Neural progenitor cell (in vitro differentiated cells): ENCODE data around the gene FAM50A. TPM values are rescaled to one million over a fixed set of nuclear protein-coding genes. Genes with fewer than 3 reads are reported as not detected.

Source experiments
- DNase-seq: peaks from one replicate; pipeline ENCODE4 v3.0.0-alpha.2; 2016; ENCODE audit warnings: low spot score
- H2AFZ ChIP-seq: fragments of 200-600 bp; sonication (generic); replicated peaks from 2 replicates; pipeline ENCODE4 v1.6.1; 2016; ENCODE audit warnings: antibody characterized with exemption
- H3F3A ChIP-seq: fragments of 200-600 bp; sonication (generic); 2 replicates; pipeline ENCODE4 v1.6.1; 2016; ENCODE audit warnings: antibody characterized with exemption, low read depth
- H3K27ac ChIP-seq: fragments of 200-600 bp; sonication (generic); 2 replicates; pipeline ENCODE4 v1.5.1; 2016; ENCODE audit warnings: mild to moderate bottlenecking
- H3K27me3 ChIP-seq: fragments of 200-600 bp; sonication (generic); 2 replicates; pipeline ENCODE4 v1.6.1; 2016; ENCODE audit warnings: mild to moderate bottlenecking, moderate library complexity
- H3K36me3 ChIP-seq: fragments of 200-600 bp; sonication (generic); 2 replicates; pipeline ENCODE4 v1.5.1; 2016
- H3K4me1 ChIP-seq: fragments of 200-600 bp; sonication (generic); 2 replicates; pipeline ENCODE4 v1.6.1; 2016; ENCODE audit warnings: mixed run types
- H3K4me2 ChIP-seq: fragments of 200-600 bp; sonication (generic); 2 replicates; pipeline ENCODE4 v1.6.1; 2016
- H3K4me3 ChIP-seq: fragments of 200-600 bp; sonication (generic); 2 replicates; pipeline ENCODE4 v1.5.1; 2016
- H3K79me2 ChIP-seq: fragments of 200-600 bp; sonication (generic); 2 replicates; pipeline ENCODE4 v1.6.1; 2016; ENCODE audit warnings: low read depth
- H3K9ac ChIP-seq: fragments of 200-600 bp; sonication (generic); 2 replicates; pipeline ENCODE4 v1.6.1; 2016
- H3K9me3 ChIP-seq: fragments of 200-600 bp; sonication (generic); 2 replicates; pipeline ENCODE4 v1.5.1; 2016; ENCODE audit warnings: low read depth
- H4K20me1 ChIP-seq: fragments of 200-600 bp; sonication (generic); 2 replicates; pipeline ENCODE4 v1.6.1; 2016; ENCODE audit warnings: low read depth
- H3K27ac Mint-ChIP-seq: 3 replicates; pipeline ENCODE4 v1.8.0; 2021; ENCODE audit warnings: mixed read lengths
- H3K27me3 Mint-ChIP-seq: 2 replicates; pipeline ENCODE4 v1.8.0; 2022; ENCODE audit warnings: low read depth, mild to moderate bottlenecking, inconsistent platforms, moderate library complexity, mixed read lengths; ENCODE audit not compliant: insufficient read depth
- H3K36me3 Mint-ChIP-seq: 3 replicates; pipeline ENCODE4 v1.8.0; 2021; ENCODE audit warnings: mixed read lengths
- H3K4me1 Mint-ChIP-seq: 3 replicates; pipeline ENCODE4 v1.8.0; 2021; ENCODE audit warnings: mixed read lengths
- H3K4me3 Mint-ChIP-seq: 3 replicates; pipeline ENCODE4 v1.8.0; 2021; ENCODE audit warnings: mild to moderate bottlenecking, moderate library complexity, mixed read lengths
- H3K9me3 Mint-ChIP-seq: 3 replicates; pipeline ENCODE4 v1.8.0; 2020; ENCODE audit warnings: mixed read lengths
- EZH2 ChIP-seq: fragments of 200-600 bp; sonication (generic); IDR thresholded peaks from 2 replicates; pipeline ENCODE4 v1.6.1; 2017; ENCODE audit warnings: antibody characterized with exemption, mild to moderate bottlenecking, moderate library complexity
- EZH2phosphoT487 ChIP-seq: fragments of 200-600 bp; sonication (generic); IDR thresholded peaks from 2 replicates; pipeline ENCODE4 v1.6.1; 2017; ENCODE audit warnings: antibody characterized with exemption
- total RNA-seq: library from RNA; depleted of rRNA; stranded (reverse); fragments of >200 nt; gene quantifications from 2 replicates; pipeline ENCODE4 v1.2.3, GENCODE V29; 2015; ENCODE audit warnings: low replicate concordance
- TF ChIP-seq, protein P1 (sequence below): fragments of 200-600 bp; sonication (generic); IDR thresholded peaks from 2 replicates; pipeline ENCODE4 v1.5.1; 2017; ENCODE audit warnings: antibody characterized with exemption, mild to moderate bottlenecking

The FAM50A gene
- total RNA-seq, 1 donor from 2014 or later, result 30.4 TPM

DNA sequence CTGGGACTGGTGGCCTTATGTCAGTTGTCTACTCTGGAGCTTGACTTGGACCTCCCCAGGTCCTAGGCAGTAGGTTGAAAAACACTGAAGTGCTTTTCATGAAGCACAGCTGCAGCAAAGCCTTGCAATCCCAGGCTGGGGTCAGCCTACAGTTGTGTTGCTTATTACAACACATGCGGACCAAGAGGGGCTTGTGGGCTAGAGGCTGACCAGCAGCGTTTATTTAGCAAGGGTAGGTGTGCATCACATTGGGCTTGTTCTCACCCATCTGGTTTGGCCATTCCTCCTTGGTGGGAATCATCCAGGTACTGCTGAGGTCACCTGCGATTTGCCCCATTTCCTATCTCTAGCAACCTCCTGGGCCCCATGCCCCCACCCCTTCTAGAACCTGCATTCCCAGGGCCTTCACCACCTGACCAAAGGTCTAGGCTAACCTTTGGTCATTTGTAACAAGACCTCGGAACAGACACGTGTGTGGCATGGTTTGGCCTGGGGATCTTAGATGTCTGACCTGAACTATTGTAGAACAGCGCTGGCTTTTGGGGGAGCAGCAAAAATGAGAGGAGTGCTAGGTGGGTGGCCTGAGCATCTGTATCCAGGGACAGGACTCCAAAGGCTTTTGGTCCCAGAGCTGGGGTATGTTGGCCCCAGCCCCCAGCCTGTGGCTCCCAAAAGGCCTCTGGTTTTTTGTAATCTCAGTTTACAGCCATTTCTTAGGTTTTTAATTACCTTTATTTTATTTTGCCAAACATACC is 42.7 kb upstream of the FAM50A start:
- Histone ChIP-seq H3K4me3 (no peak overlapping the region), H3K4me1 (no peaks in the 10 kb centered on the region), H3K27me3 (no peaks in the 10 kb centered on the region), H3K9me3 (no peaks in the 10 kb centered on the region), H3K79me2 (peaks cover 20% of the 10 kb centered on the region), H3K4me2 (no peak overlapping the region), H3K9ac (no peak overlapping the region), H3K27ac (no peak overlapping the region), H2AFZ (no peak overlapping the region), H3F3A (peaks cover 50% of the 10 kb centered on the region), H4K20me1 (peaks cover 23% of the 10 kb centered on the region), H3K36me3 (no peaks in the 10 kb centered on the region)
- Mint-ChIP-seq H3K27ac (no peak overlapping the region), H3K9me3 (peaks cover 26% of the 10 kb centered on the region), H3K4me1 (peaks cover 13% of the 10 kb centered on the region), H3K36me3 (peaks cover 15% of the 10 kb centered on the region), H3K4me3 (peak overlapping the region; percentile 55), H3K27me3 (peaks cover 14% of the 10 kb centered on the region)
- no peak for DNase-seq
- no peak for TF ChIP-seq EZH2
- TF ChIP-seq, protein P1, sequence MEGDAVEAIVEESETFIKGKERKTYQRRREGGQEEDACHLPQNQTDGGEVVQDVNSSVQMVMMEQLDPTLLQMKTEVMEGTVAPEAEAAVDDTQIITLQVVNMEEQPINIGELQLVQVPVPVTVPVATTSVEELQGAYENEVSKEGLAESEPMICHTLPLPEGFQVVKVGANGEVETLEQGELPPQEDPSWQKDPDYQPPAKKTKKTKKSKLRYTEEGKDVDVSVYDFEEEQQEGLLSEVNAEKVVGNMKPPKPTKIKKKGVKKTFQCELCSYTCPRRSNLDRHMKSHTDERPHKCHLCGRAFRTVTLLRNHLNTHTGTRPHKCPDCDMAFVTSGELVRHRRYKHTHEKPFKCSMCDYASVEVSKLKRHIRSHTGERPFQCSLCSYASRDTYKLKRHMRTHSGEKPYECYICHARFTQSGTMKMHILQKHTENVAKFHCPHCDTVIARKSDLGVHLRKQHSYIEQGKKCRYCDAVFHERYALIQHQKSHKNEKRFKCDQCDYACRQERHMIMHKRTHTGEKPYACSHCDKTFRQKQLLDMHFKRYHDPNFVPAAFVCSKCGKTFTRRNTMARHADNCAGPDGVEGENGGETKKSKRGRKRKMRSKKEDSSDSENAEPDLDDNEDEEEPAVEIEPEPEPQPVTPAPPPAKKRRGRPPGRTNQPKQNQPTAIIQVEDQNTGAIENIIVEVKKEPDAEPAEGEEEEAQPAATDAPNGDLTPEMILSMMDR, result no peak
- no peak for TF ChIP-seq EZH2phosphoT487

- H3K27ac ChIP-seq, result no peak overlapping the region
- no peak overlapping the region for H3K27ac Mint-ChIP-seq
- H3K4me3 Mint-ChIP-seq, result no peak overlapping the region
- H3K4me2 ChIP-seq, result no peak overlapping the region
- no peak overlapping the region for H2AFZ ChIP-seq
- H3F3A ChIP-seq, result peaks cover 49% of the 10 kb centered on the region
- DNase-seq, result no peak
- H3K9me3 Mint-ChIP-seq, result peaks cover 28% of the 10 kb centered on the region
- peaks cover 13% of the 10 kb centered on the region for H3K27me3 Mint-ChIP-seq
- H3K36me3 ChIP-seq, result no peaks in the 10 kb centered on the region
- H3K4me1 Mint-ChIP-seq, result peaks cover 13% of the 10 kb centered on the region
- TF ChIP-seq, protein P1, result no peak
- no peak for TF ChIP-seq EZH2
- no peaks in the 10 kb centered on the region for H3K9me3 ChIP-seq
- H3K79me2 ChIP-seq, result peaks cover 20% of the 10 kb centered on the region
- H3K27me3 ChIP-seq, result no peaks in the 10 kb centered on the region
- no peak overlapping the region for H3K4me3 ChIP-seq
- H3K36me3 Mint-ChIP-seq, result peaks cover 15% of the 10 kb centered on the region
- peaks cover 23% of the 10 kb centered on the region for H4K20me1 ChIP-seq
- H3K9ac ChIP-seq, result no peak overlapping the region
- H3K4me1 ChIP-seq, result no peaks in the 10 kb centered on the region
Observed at GRCh38 chrX:154401918-154402621, 41.9 kb upstream of the FAM50A start.

DNA sequence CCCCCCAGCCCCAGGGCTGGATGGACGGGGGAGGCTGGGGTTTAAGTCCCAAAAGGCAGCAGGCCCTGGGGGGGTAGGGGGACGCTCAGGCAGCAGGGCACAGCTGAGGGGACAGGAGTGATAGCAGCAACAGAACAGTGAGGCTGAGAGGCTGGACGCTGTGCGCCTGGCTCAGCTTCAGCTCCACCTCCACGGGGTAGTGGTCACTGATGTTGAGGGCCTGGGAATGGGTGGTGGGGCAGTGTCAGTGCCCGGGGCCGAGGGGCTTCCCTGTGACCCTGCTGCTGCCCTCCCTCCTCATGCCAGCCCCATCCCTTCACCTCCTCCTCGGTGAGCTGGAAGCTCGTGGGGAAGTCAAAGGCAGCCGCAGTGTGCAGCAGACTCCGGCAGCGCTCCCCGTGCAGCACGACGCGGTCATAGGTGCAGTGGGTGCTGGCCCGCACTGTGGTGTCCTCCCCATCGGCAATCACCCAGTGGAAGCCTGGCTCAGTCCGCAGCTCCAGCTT is 41.3 kb upstream of the FAM50A start:
- Histone ChIP-seq H4K20me1 (peaks cover 23% of the 10 kb centered on the region), H2AFZ (no peak overlapping the region), H3K27me3 (no peaks in the 10 kb centered on the region), H3K27ac (no peak overlapping the region), H3K4me3 (no peak overlapping the region), H3K36me3 (no peaks in the 10 kb centered on the region), H3K4me2 (no peak overlapping the region), H3K9me3 (no peaks in the 10 kb centered on the region), H3K4me1 (no peaks in the 10 kb centered on the region), H3K9ac (no peak overlapping the region), H3F3A (peaks cover 43% of the 10 kb centered on the region), H3K79me2 (peaks cover 20% of the 10 kb centered on the region)
- no peak for DNase-seq
- Mint-ChIP-seq H3K27ac (no peak overlapping the region), H3K27me3 (peaks cover 12% of the 10 kb centered on the region), H3K4me1 (peaks cover 13% of the 10 kb centered on the region), H3K4me3 (no peak overlapping the region), H3K9me3 (peaks cover 28% of the 10 kb centered on the region), H3K36me3 (peaks cover 15% of the 10 kb centered on the region)
- TF ChIP-seq, protein P1, result no peak
- TF ChIP-seq EZH2 (no peak), EZH2phosphoT487 (no peak)
